H1 (cell line): ENCODE results near the gene EXTL1. TPM values are rescaled to one million over a fixed set of nuclear protein-coding genes. Genes with fewer than 3 reads are reported as not detected.

Experiments
- CTCF ChIA-PET: fragments of 300-600 bp; sonication (Branson Sonifier 250); formaldehyde crosslinking; loops from one replicate; lab custom pipeline; 2021; ENCODE audit not compliant: partially characterized antibody; lab: Charles Lee
- POLR2A ChIA-PET: fragments of 300-600 bp; sonication (Branson Sonifier 250); formaldehyde crosslinking; loops from one replicate; lab custom pipeline; 2021; ENCODE audit warnings: inconsistent platforms; ENCODE audit not compliant: partially characterized antibody; lab: Charles Lee
- DNase-seq, 2 experiments: peaks; one replicate each; pipeline versions ENCODE4 v3.0.0 to v3.0.0-alpha.2; 2010 to 2022; ENCODE audit warnings: low spot score in 2 of 2, low read depth in 1 of 2, mixed read lengths in 1 of 2
- FAIRE-seq: peaks from 2 replicates; lab custom pipeline; 2011; peaks lifted over from hg19 to GRCh38; lab: Jason Lieb, UNC
- H2AFZ ChIP-seq: 2 replicates; pipeline ENCODE4 v1.8.1; 2012; ENCODE audit warnings: low read length, inconsistent platforms
- H2AK5ac ChIP-seq: 2 replicates; pipeline ENCODE4 v1.6.1; 2013; ENCODE audit warnings: low read depth, low read length
- H2BK120ac ChIP-seq: replicated peaks from 2 replicates; pipeline ENCODE3; 2013; ENCODE audit warnings: low read depth, low read length, inconsistent platforms
- H2BK12ac ChIP-seq: 2 replicates; pipeline ENCODE4 v1.6.1; 2013; ENCODE audit warnings: low read depth, low read length
- H2BK15ac ChIP-seq: 2 replicates; pipeline ENCODE4 v1.6.1; 2013; ENCODE audit warnings: low read length
- H2BK20ac ChIP-seq: 2 replicates; pipeline ENCODE4 v1.6.1; 2013; ENCODE audit warnings: low read length
- H2BK5ac ChIP-seq: 2 replicates; pipeline ENCODE4 v1.6.1; 2013; ENCODE audit warnings: low read depth, low read length
- H3K14ac ChIP-seq: 2 replicates; pipeline ENCODE4 v1.6.1; 2013; ENCODE audit warnings: inconsistent platforms; ENCODE audit not compliant: insufficient read length
- H3K18ac ChIP-seq: 2 replicates; pipeline ENCODE4 v1.6.1; 2013; ENCODE audit warnings: low read length; ENCODE audit errors: extremely low read depth
- H3K23ac ChIP-seq: 2 replicates; pipeline ENCODE4 v1.6.1; 2013; ENCODE audit warnings: inconsistent platforms; ENCODE audit not compliant: insufficient read length
- H3K23me2 ChIP-seq: 2 replicates; pipeline ENCODE4 v1.6.1; 2013; ENCODE audit warnings: low read depth, low read length
- H3K27ac ChIP-seq: 2 replicates; pipeline ENCODE4 v1.6.1; 2011; ENCODE audit warnings: low read depth, low read length, inconsistent platforms
- H3K27me3 ChIP-seq, 4 experiments: replicated peaks in 1 of 4; 1 replicate in 1 of 4; 2 replicates in 3 of 4; pipeline versions ENCODE4 v1.6.1 to v1.8.1; 2011 to 2013; ENCODE audit warnings: low read length in 3 of 4, mild to moderate bottlenecking in 3 of 4, inconsistent platforms in 2 of 4, mixed read lengths in 2 of 4, moderate library complexity in 1 of 4; ENCODE audit not compliant: control insufficient read depth in 3 of 4, insufficient read depth in 3 of 4; ENCODE audit errors: extremely low read depth in 1 of 4
- H3K36me3 ChIP-seq, 4 experiments: 2 replicates each; pipeline versions ENCODE4 v1.6.1 to v1.8.1; 2011 to 2013; ENCODE audit warnings: mild to moderate bottlenecking in 4 of 4, low read length in 3 of 4, moderate library complexity in 2 of 4, control low read depth in 1 of 4, inconsistent platforms in 1 of 4; ENCODE audit not compliant: insufficient read depth in 4 of 4, control insufficient read depth in 2 of 4
- H3K4ac ChIP-seq: replicated peaks from 2 replicates; pipeline ENCODE3; 2013; ENCODE audit warnings: low read length, low read depth, mixed read lengths, inconsistent platforms; ENCODE audit not compliant: insufficient read length
- H3K4me1 ChIP-seq, 4 experiments: replicated peaks in 1 of 4; 1 replicate in 1 of 4; 2 replicates in 3 of 4; pipeline versions ENCODE4 v1.6.1 to v1.8.1; 2011 to 2013; ENCODE audit warnings: low read length in 3 of 4, inconsistent platforms in 2 of 4, mixed read lengths in 1 of 4; ENCODE audit not compliant: insufficient read depth in 4 of 4, control insufficient read depth in 3 of 4
- H3K4me2 ChIP-seq, 2 experiments: 2 replicates each; pipeline versions ENCODE4 v1.6.1 to v1.8.1; 2011 to 2013; ENCODE audit warnings: low read depth in 2 of 2, low read length in 2 of 2, control low read depth in 1 of 2, inconsistent platforms in 1 of 2, mild to moderate bottlenecking in 1 of 2; ENCODE audit not compliant: insufficient read depth in 1 of 2
- H3K4me3 ChIP-seq, 4 experiments: fragments of 200-600, 300-600 bp in 1 of 4; sonication (generic), shearing (Covaris generic), sonication (Bioruptor Twin) in 1 of 4; 2 replicates each; pipeline versions ENCODE4 v1.5.1 to v1.8.1; 2011 to 2016; ENCODE audit warnings: low read length in 4 of 4, low read depth in 3 of 4, control low read depth in 2 of 4, inconsistent platforms in 2 of 4, mild to moderate bottlenecking in 2 of 4, mixed read lengths in 1 of 4, moderate library complexity in 1 of 4; ENCODE audit not compliant: insufficient read depth in 2 of 4; ENCODE audit errors: extremely low read depth in 1 of 4
- H3K56ac ChIP-seq: replicated peaks from 2 replicates; pipeline ENCODE3; 2013; ENCODE audit warnings: low read depth, mild to moderate bottlenecking, mixed read lengths, low read length, inconsistent platforms; ENCODE audit not compliant: insufficient read length
- H3K79me1 ChIP-seq: 2 replicates; pipeline ENCODE4 v1.6.1; 2013; ENCODE audit warnings: low read depth, low read length, control low read depth
- H3K79me2 ChIP-seq, 2 experiments: 2 replicates each; pipeline versions ENCODE4 v1.6.1 to v1.8.1; 2012 to 2013; ENCODE audit warnings: low read length in 2 of 2, mild to moderate bottlenecking in 2 of 2, inconsistent platforms in 1 of 2; ENCODE audit not compliant: insufficient read depth in 2 of 2, control insufficient read depth in 1 of 2
- H3K9ac ChIP-seq, 4 experiments: replicated peaks in 1 of 4; 1 replicate in 1 of 4; 2 replicates in 3 of 4; pipeline versions ENCODE4 v1.6.1 to v1.8.1; 2011 to 2013; ENCODE audit warnings: low read depth in 3 of 4, low read length in 3 of 4, control low read depth in 2 of 4, mild to moderate bottlenecking in 2 of 4, moderate library complexity in 2 of 4, inconsistent platforms in 1 of 4; ENCODE audit errors: extremely low read depth in 1 of 4
- H3K9me3 ChIP-seq, 2 experiments: 2 replicates each; pipeline versions ENCODE4 v1.6.1 to v1.8.1; 2012 to 2013; ENCODE audit warnings: mild to moderate bottlenecking in 2 of 2, moderate library complexity in 2 of 2, control low read depth in 1 of 2, inconsistent platforms in 1 of 2, low read depth in 1 of 2, low read length in 1 of 2, mixed read lengths in 1 of 2; ENCODE audit not compliant: insufficient read depth in 2 of 2
- H4K20me1 ChIP-seq, 2 experiments: replicated peaks in 1 of 2; 2 replicates each; pipeline versions ENCODE3 to v1.8.1; 2011 to 2013; ENCODE audit warnings: inconsistent platforms in 2 of 2, low read length in 2 of 2, mild to moderate bottlenecking in 1 of 2; ENCODE audit not compliant: insufficient read depth in 2 of 2, control insufficient read depth in 1 of 2
- H4K5ac ChIP-seq: 2 replicates; pipeline ENCODE4 v1.6.1; 2013; ENCODE audit warnings: low read length, low read depth, mixed read lengths, inconsistent platforms; ENCODE audit not compliant: insufficient read length
- H4K8ac ChIP-seq: 2 replicates; pipeline ENCODE4 v1.8.0; 2013; ENCODE audit warnings: mild to moderate bottlenecking, moderate library complexity, low read length, inconsistent platforms; ENCODE audit not compliant: insufficient read depth; ENCODE audit errors: extremely low read depth
- H4K91ac ChIP-seq: replicated peaks from 2 replicates; pipeline ENCODE3; 2013; ENCODE audit warnings: low read length, mixed read lengths, inconsistent platforms; ENCODE audit not compliant: insufficient read length
- RFX5 ChIP-seq: IDR thresholded peaks from 2 replicates; pipeline ENCODE4 v1.6.1; 2011; ENCODE audit warnings: low read depth, low read length, improper control_type of control experiment, borderline replicate concordance
- TCF12 ChIP-seq: IDR thresholded peaks from 2 replicates; pipeline ENCODE4 v1.6.1; 2011; ENCODE audit warnings: low read depth, mild to moderate bottlenecking, low read length
- WGBS, 2 experiments: shearing (Covaris generic) in 1 of 2; methylation state at CpG; one replicate each; pipeline versions ENCODE4 v1.1.6 to v1.1.7; 2013 to 2015; ENCODE audit warnings: low lambda C conversion rate in 2 of 2, mixed read lengths in 2 of 2, inconsistent platforms in 1 of 2, low coverage in 1 of 2, missing lambda C conversion rate in 1 of 2; ENCODE audit not compliant: insufficient replicate concordance in 2 of 2, insufficient coverage in 1 of 2, insufficient read length in 1 of 2; ENCODE audit errors: extremely low coverage in 1 of 2, missing lambda C conversion rate in 1 of 2; 5-methylcytosine and 5-hydroxymethylcytosine counted together
- polyA plus RNA-seq, 7 experiments: library from polyadenylated mRNA; depleted of rRNA in 3 of 7; stranded (reverse) in 5 of 7; unstranded in 2 of 7; fragments of >200 nt in 5 of 7; fragments of 200-250 nt in 2 of 7; gene quantifications; 1 replicate in 5 of 7; 2 replicates in 1 of 7; 4 replicates in 1 of 7; pipeline versions ENCODE4 v1.2.1 to v1.2.3, GENCODE V29; 2011 to 2013; ENCODE audit warnings: missing spikeins in 2 of 7, mixed read lengths in 2 of 7
- total RNA-seq: library from RNA; stranded (reverse); fragmentation: NEBNext Ultra II Directional; extraction: Animal tissue kit (Norgen Biotek cat#: 25700); gene quantifications from 2 replicates; pipeline ENCODE4 v1.2.1, GENCODE V29; 2021

The EXTL1 gene
- total and polyA plus RNA-seq, 2 of the 8 experiments (the other 6 are each of a cell fraction or from before 2014, with no cell fraction given): 0.89 to 1.2 TPM

DNA sequence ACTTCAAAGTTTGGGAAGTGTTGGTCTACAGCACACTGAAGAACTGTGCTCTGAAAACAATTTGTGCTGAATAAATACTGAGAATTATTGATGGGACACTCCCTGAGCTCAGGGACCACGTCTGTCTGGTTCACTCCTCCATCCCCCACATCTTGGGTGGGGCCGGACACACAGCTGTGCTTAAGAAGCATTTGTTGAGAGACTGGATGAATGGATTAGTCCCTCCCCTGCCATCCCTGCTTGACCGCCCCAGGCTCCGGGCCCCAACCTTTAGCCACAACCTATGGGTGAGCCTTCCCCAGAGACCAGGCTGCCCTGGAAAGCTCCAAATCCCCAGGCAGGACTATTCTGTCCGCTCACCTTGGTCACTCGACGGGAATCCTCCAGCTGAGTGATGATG lies 38.3 kb downstream of the EXTL1 start:
- Histone ChIP-seq H4K20me1 (no peaks in the 10 kb centered on the region), H3K36me3 (no peaks in the 10 kb centered on the region), H3K79me1 (no peaks in the 10 kb centered on the region), H2BK120ac (no peak overlapping the region), H3K23ac (no peak overlapping the region), H3K56ac (no peak overlapping the region), H3K27me3 (peaks cover 0 to 2% (median 0%) of the 10 kb centered on the region in 4 experiments; a peak in 2 of 7 replicates), H3K9ac (no peak overlapping the region), H2BK12ac (no peak overlapping the region), H2BK20ac (no peak overlapping the region), H3K4ac (no peak overlapping the region), H3K23me2 (no peaks in the 10 kb centered on the region), H3K18ac (no peak overlapping the region), H3K9me3 (no peaks in the 10 kb centered on the region), H2BK15ac (no peak overlapping the region), H4K91ac (no peak overlapping the region), H3K4me1 (no peaks in the 10 kb centered on the region), H2AK5ac (no peak overlapping the region), H3K14ac (no peak overlapping the region), H3K79me2 (no peaks in the 10 kb centered on the region), H2AFZ (no peak overlapping the region), H4K5ac (no peak overlapping the region), H3K4me2 (no peak overlapping the region), H3K27ac (no peak overlapping the region), H4K8ac (no peak overlapping the region), H3K4me3 (no peak overlapping the region), H2BK5ac (no peak overlapping the region)
- DNase-seq (no peak), FAIRE-seq (no peak)
- TF ChIP-seq RFX5 (no peak), TCF12 (no peak)
- POLR2A ChIA-PET: no interaction called here
- 91% methylated on average over 7 of the region's 7 CpGs; no CpG with 5 or more reads in 1 of the 2 experiments for WGBS, 2 experiments
- CTCF ChIA-PET: interaction anchor here (0.7 to 2.4 kb wide), 9 partner anchors 8 to 85 kb away, joined by 3 to 11 read pairs (median 4); no protein-coding TSS in a partner anchor
